SKM-1 treated with dmso at 0.1 percent for 144 hours (cell line): ENCODE data around the gene TTYH2.

Experiments used
- DNase-seq: peaks from one replicate; lab custom pipeline; 2025; ENCODE audit not compliant: unreplicated experiment; lab: John Stamatoyannopoulos, UW

Gene TTYH2

DNA sequence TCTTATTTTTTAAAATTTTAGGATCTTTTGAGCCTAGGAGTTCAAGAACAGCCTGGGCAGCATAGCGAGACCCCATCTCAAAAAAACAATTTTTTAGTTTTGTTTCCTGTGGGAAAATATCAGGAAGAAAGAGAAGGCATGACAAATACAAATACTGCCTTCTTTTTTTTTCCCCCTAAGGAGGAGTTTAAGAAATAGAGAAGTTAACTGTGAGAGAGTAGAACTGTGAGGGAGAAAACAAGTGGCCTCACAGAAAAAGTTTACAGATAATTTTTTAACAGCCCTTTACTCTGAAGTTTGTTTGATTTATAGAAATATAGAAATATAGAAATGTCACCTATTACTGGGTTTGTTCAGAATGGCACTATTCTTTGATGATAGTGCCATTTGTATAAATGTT, 21.1 kb downstream of the TTYH2 start:
- no peak for DNase-seq

DNA sequence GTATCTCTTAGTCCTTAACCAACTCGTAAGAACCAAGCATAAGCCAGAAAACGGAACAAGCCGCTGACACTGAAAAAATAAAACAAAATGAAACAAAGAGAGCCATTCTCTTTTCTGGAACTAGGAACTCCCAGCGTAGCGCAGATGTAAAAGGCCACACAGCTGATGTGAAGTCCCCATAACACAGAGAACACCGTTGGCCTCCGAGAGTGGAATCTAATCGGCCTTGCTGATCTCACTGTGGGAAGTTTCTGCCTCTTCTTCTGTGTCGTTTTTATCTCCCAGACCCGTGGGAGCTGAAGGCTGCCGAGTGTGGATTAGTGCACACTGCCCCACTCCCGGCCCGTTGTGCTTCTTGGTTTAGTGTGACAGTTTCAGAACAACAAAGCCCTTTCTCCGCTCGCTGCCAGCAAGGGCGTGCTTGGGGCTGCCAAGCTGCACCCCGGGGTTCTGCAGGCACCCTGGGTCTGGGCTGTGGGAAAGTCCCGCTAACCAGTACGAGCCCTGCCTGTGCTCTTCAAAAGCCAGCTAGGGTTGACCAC, 21.7 kb downstream of the TTYH2 start:
- no peak for DNase-seq

DNA sequence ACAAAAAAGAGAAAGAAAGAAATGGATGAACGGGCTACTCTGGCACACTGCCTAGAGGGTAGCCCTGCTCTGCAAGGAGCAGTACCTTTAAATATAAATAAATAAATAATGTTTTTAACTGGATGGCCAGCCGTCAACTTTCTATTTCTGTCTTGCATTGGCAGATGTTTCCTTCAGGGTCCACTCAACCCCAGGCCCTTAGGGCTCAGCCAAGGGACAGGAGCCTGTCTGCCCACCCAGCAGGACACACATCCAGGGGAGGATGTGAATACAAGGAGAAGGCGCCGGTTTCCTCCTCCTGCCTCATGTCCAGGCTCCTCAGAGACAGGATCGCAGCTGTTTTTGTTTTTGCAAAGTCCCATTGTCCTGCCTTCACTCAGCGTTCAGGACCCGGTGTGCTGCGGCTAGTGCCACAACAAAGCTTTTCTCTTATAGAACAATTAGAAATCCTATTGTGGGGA, 22.6 kb downstream of the TTYH2 start:
- DNase-seq = no peak

DNA sequence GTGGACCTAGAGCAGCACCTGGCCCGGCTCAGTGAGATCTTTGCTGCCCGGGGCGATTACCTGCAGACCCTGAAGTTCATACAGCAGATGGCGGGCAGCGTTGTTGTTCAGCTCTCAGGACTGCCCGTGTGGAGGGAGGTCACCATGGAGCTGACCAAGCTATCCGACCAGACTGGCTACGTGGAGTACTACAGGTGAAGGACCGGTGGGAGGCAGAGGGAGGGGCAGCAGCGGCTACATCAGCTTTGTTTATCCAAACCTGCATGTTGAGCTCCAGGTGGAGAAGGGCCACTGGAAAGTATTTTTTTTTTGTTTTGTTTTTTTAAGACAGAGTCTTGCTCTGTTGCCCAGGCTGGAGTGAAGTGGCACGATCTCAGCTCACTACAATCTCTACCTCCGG, 23.9 kb downstream of the TTYH2 start:
- DNase-seq = no peak

DNA sequence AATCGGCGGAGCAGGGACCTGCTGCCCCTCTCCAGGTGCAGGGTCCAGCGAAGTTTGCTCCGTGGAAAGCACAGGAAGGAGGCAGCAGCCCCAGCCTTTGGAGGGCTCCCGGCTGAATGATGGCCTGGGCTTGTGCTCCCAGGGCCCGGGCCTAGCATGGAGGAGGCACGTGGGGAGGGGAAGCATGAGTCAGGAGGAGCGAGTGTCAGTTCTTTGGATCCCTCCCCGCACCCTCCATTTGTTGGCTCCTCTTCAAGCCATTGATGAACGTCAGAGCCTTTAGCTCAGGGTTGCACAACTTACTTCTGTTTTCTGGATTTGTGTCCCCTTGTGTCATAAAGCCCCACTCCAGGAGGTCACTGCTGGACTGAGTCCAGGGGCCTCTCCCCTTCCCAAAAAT, 25.8 kb downstream of the TTYH2 start:
- DNase-seq = peak; percentile 31

DNA sequence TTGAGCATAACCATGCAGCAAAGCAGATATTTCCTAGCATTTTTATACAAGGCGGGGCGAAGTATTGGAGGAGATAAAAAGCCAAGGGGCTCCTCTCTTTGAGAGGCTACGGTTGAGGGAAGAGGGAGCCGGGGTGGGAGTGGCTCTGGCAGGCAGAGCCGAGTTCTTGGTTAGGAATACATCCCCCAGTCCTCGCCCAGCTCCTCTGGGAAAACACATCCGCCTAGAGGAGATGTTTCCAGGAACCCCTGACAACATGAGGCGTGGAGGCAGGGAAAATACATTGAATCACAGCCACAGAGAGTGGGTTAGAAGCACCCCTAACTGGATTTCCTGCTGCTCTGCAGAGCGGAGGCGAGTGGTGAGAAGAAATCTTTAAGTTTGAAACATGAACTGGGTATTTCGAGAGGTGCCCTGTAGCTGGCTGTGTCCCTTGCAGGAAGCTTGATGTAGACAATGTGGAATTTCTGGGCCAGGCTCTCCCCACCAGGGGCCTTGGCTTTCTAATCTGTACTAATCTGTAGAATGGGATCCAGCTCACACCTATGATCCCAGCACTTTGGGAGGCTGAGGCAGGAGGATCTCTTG, 27.3 kb downstream of the TTYH2 start:
- no peak for DNase-seq

DNA sequence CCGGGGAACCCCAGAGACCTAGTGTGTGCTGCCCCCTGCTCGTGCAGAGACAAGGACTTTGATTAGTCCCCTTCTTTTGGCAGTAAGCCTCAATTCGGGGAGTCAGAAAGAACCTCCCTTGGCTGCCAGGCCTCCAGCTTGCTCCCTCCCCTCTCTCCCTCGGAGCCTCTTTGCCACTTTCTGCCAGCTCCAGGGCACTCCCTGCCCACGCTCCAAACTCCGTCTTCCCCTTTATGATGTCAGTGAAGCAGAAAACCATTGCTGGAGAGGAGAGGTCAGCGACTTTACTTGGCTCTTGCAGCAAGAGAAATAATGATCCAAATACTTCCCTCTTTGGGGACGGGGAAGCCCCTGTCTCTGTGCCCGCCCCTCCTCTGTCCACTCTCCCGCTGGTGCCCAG, 28.1 kb downstream of the TTYH2 start:
- DNase-seq = no peak

DNA sequence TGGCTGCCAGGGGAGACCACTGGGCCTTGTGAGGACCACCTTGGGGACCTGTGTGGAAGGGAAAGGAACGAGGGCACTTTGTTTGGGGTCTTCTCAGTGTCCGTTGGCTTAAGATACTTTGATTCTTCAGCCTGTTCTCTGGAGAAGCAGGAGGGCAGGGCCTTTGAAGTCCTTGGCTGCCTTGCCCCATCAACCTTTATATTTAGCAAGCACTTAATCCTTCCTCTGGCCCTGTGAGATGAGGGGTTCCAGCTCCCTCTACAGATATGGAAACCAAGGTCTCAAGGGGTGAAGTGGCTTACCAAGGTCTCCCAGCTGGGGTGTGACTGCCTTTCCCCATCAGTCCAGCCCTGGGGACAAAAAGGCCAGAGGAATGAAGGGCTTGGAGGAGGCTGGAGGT, 28.5 kb downstream of the TTYH2 start:
- DNase-seq = no peak

DNA sequence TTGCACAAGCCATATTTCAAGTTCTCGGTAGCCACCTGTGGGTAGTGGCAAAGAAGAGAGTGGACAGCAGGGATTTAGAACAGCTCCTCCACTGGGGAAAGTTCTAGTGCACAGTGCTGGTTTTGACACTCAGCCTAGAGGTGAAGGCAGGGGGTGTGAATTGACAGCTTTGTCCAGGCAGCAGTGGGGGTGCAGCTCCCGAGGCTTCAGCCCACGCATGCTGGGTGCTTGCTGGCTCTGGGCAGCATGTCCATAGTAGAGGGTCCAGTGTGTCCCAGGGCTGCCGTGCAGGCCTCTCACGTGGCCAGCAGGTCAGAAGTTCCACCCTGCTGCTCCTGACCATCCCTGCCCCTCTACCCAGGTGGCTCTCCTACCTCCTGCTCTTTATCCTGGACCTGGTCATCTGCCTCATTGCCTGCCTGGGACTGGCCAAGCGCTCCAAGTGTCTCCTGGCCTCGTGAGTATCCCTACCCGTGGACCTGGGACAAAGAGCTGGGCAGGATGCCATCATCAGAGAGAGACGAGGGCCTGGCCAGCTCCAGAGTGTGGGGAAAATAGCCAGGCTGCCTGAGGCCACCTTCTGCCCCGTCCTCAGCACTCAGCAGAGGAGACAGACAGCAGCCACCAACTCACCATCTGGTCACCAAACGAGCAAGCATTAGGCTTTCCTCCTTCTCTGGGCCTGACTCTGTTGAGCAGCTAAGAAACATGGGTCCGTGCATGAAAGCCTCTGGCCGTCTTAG, 29.8 kb downstream of the TTYH2 start:
- DNase-seq = no peak

DNA sequence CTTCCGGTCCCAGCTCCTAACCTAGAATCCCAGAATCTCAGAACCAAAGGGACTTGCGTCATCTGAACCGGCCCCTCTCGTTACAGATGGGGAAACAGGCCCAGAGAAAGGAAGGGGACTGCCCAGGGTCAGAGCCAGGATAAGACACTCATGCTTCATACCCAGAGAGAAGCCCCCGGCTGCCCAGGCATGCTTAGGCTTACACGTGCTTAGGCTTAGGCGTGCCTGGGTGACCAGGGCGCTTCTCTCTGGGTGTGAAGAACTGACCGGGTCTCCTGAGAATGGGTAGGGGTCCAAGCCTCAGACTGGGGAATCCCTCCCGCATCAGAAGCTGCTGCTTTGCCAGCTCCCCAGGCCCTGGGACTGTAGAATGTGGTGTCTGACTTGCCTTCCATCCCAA, 30.8 kb downstream of the TTYH2 start:
- DNase-seq = no peak

DNA sequence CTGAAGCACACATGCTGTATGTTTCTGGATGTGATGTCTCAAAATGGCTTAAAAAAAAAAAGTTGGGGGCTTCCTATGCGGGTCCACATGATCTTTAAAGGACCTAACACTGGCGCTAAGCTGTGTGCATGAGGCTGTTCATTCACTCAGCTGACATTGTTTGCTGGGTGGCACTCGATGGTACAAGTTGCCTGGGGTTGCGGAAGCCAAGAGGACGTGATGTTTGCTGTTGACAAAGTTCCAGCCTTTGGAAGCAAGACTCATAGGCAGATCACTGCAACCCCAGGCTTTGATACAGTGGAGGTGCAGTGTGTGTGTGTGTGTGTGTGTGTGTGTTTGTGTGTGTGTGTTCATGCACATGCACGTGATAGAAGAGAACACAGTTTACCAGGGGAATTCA, 31.2 kb downstream of the TTYH2 start:
- DNase-seq = no peak

DNA sequence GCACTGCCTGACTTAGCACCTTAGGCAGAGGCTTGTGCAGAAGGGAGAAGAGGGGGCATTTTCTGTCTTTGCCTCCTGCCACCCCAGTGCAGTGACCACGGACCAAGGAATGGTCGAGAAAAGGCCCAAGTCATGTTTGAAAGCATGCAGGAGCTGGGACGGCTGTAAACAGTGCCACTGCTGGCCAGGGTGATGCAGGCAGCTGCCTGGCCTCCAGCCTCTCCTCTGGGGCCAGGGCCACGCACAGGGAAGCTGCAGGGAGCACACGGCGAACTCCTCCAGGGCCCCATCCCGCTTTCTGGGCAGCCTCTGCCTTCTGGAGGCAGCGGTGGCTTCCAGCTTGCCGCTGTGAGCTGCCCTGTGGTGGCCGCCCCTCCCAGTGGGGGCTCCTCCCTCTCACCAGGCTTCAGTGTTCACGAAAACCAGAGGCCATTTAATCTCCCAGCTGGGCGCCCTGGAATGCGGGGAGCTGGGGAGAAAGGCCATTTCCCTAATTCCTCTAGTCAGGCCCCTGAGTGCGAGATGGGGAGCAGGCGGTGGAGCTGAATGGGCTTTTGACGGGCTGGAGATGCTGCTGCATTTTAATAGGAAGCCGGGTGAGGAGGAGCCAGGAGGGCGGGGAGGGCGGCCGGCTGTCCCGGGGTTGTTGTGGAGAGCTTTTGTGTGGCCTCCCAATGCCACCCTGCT, 31.9 kb downstream of the TTYH2 start:
- no peak for DNase-seq

DNA sequence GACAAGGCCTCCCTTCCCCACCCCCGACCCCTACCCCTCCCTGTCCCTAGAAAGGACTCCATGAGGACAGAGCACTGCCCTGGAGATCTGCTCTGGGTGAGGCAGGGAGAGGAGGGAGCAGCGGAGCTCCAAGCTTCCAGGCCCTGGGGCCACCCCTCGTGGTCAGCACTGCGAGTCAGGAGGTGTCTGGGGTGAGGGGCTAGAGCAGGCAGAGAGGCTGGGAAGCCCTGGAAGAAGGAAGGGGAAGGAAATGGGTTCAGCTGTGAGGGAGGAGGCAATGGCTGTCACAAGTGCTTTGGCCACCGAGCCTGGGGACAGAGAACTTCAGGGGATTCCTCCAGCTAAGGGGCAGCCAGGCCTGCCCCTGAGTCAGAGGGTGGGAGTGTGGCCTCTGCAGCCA, 32.5 kb downstream of the TTYH2 start:
- DNase-seq = no peak

DNA sequence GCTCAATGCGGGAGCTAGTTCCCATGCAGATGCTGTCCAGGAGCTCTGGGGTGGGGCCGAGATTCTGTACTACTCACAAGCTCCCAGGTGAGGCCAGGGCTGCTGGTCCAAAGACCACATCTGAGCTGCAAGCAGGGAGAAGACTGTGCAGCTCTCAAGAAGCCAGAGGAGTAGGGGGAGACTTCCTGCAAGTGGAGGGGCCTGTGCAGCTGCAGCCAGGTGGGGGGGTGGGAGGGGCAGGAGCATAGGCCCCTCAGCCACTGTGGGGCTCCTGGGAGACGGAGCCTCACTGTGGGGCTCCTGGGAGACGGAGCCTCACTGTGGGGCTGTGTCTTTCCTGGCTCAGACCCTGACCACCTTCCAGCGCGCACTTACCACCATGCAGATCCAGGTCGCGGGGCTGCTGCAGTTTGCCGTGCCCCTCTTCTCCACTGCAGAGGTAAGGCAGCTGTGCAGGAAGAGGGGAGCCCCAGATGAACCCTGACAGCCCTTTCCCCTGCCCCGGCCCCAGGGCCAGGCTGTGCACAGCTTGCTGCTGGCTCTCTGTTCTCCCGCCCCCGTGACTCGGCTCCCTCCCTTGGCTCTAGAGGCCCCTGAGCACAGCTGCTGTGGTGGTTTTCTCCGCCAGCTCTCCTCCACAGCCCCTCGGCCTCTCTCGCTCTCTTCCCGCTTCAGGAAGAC, 36.4 kb downstream of the TTYH2 start:
- DNase-seq = no peak

DNA sequence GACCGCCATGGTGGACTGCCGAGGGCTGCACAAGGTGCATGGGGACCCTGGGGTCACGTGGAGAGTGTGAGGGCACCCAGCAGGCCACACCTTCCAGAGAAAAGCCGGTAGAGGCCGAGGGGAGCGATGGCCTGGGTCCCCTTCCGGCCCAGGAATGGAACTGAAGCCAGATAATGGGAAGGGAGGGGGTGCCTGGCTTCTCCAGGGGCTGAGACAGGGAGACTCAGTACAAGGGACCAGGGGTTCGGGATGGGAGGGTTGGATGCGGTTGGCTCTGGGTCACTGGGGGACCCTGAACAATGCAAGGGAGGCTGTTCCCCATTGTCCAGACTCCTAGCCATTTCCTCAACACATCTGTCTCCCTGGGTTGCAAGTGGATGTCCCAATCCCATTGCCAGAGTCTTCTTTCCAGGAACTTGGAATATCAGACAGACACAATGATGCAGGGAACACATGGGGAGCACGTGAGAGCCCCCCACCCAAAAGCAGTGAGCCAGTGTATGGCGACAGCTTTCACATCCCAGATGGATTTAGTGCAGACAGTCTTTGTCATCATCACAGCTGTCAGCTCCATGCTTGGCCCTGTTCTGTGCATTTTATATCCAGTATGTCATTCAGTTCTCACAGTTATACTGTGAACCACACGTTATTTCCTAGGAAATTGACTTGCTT, 37.1 kb downstream of the TTYH2 start:
- DNase-seq = no peak

DNA sequence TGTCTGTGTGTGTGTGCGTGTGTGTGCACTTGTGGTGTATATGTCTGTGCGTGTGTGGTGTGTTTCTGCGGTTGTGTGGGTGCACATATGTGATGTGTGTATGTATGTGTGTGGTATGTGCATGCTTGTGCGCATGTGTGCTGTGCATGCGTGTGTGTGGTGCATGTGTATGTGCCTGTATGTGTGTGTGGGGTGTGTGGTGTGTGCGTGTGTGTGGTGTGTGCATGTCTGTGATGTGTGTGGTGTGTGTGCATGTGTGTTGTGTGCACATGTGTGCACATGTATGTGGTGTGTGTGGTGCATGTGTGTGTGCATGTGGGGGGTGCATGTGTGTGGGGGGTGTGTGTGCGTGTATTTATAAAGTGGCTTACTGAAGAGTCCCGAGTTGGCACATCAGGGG, 37.7 kb downstream of the TTYH2 start:
- no peak for DNase-seq

DNA sequence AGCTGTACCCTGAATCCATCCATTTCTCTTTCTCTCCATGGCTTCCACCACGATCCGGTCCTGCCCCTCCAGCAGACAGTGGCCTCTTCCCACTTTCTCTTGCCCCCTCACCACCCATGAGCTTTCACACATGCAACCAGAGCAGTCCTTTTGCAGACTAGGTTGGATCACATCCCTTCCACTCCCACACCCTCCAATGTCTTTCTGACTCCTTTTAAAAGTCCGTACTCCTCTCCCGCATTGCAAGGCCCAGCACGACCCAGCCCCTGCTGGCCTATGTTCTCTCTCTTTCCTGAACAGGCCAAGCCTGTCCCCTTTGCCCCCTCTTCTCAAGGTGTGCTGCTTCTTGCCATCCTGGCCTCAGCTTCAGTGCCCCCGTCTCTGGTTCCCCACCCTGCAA, 38.2 kb downstream of the TTYH2 start:
- no peak for DNase-seq

DNA sequence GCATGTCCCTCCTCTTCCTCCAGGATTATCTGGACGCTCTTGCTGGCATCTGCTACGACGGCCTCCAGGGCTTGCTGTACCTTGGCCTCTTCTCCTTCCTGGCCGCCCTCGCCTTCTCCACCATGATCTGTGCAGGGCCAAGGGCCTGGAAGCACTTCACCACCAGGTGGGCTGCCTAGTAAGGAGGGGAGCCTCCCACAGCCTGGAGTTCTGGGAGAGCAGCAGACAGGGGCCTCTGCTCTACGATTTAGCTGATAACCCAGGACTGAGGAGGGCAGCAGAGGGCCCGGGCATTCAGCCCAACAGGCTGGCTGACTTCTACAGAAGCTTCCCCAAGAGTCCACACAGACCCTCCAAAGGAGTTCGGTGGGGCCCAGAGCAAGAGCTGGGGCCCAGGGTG, 38.8 kb downstream of the TTYH2 start:
- DNase-seq = no peak

DNA sequence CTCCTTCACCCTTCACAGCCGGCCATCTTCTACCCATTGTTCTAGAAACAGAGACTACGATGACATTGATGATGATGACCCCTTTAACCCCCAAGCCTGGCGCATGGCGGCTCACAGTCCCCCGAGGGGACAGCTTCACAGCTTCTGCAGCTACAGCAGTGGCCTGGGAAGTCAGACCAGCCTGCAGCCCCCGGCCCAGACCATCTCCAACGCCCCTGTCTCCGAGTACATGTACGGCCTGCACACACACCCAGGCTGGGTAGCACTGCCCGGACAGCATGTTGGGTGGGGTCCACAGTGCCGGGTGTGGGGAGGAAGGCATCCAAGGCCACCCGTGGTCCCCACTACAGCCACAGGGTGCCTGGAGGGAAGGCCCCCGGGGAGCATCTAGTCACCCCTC, 39.7 kb downstream of the TTYH2 start:
- no peak for DNase-seq

DNA sequence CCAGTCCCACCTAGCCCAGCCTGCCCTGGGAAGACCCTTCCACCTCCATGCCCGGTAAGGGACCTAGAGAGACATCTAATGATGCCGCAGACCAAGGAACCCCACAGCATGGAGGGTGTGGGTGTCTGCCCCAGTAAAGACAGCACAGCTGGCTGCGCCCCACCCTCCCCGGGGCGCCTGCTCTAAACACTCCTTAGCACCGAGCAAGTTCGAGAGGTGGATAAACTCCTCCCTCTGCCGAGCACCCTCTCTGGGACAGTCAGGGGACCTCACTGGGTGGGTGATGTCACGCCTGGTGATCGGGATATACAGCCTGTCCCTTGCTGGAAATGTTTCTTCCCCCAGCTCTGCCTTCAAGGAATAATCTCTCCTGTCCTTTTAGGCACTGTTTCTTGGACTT, 43.9 kb downstream of the TTYH2 start:
- no peak for DNase-seq
